Fibroblast of lung (primary cell): ENCODE measurements around the gene MFAP2.
"Not testable (repeated sequence)": the region's sequence is repeated elsewhere in the genome, so short reads cannot be mapped to it uniquely, and the experiment has no call there.

Experiments used
- EZH2 ChIP-seq: IDR thresholded peaks from 2 replicates; pipeline ENCODE4 v1.5.1; 2012; ENCODE audit warnings: low read length, control low read depth, mild to moderate bottlenecking; ENCODE audit errors: missing control alignments
- TF ChIP-seq, protein P1 (sequence below), 2 donors: IDR thresholded peaks in 1 of 2; conservative IDR thresholded peaks in 1 of 2; 1 replicate in 1 of 2; 2 replicates in 1 of 2; pipeline ENCODE4 v1.5.1; 2011 to 2012; ENCODE audit warnings: low read length in 2 of 2, control low read depth in 1 of 2, inconsistent platforms in 1 of 2, low read depth in 1 of 2, mild to moderate bottlenecking in 1 of 2

DNA sequence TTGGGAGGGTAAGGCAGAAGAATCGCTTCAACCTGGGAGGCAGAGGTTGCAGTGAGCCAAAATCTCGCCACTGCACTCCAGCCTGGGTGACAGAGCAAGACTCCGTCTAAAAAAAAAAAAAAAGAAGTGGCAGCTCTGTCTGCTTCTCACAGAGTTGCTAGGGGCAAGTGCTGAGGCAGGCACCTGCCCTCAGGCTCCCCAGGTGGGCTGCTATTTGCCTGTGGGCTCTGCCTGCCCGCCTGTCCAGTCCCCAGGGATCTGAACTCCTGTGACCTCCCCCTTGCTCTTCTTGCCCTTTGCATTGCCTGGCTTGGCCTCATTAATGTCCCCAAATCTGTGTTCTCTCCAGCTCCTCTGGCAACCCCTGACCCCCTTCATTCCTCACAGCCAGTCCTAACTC is 28.0 kb downstream of the MFAP2 start:
- TF ChIP-seq, protein P1, sequence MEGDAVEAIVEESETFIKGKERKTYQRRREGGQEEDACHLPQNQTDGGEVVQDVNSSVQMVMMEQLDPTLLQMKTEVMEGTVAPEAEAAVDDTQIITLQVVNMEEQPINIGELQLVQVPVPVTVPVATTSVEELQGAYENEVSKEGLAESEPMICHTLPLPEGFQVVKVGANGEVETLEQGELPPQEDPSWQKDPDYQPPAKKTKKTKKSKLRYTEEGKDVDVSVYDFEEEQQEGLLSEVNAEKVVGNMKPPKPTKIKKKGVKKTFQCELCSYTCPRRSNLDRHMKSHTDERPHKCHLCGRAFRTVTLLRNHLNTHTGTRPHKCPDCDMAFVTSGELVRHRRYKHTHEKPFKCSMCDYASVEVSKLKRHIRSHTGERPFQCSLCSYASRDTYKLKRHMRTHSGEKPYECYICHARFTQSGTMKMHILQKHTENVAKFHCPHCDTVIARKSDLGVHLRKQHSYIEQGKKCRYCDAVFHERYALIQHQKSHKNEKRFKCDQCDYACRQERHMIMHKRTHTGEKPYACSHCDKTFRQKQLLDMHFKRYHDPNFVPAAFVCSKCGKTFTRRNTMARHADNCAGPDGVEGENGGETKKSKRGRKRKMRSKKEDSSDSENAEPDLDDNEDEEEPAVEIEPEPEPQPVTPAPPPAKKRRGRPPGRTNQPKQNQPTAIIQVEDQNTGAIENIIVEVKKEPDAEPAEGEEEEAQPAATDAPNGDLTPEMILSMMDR (conservative IDR thresholded peaks at IDR 0.05 in 1 of 2, IDR thresholded peaks at IDR 0.05 in 1 of 2; ENCODE audit: low read depth in 1 of 2, low read length in 2 of 2): not testable (repeated sequence)
- TF ChIP-seq EZH2: not testable (repeated sequence)
